Naive thymus-derived CD4-positive, alpha-beta T cell (primary cell): ENCODE results near the gene IGFBP4. TPM values are rescaled to one million over a fixed set of nuclear protein-coding genes. Genes with fewer than 3 reads are reported as not detected.
A peak's percentile ranks its signal among the peaks of the same experiment; 100 is the strongest.

Experiments
- ATAC-seq: fragments of 150-1000 bp; cut with Tn5 transposase; 2 replicates; pipeline ENCODE4 v1.10.0; 2021; ENCODE audit warnings: mild to moderate bottlenecking, moderate library complexity
- CTCF ChIA-PET: fragments of 350-600 bp; sonication (Branson Sonifier 250); formaldehyde crosslinking; loops from one replicate; lab custom pipeline; 2021; ENCODE audit warnings: antibody characterized with exemption; lab: Charles Lee
- POLR2A ChIA-PET: fragments of 350-600 bp; sonication (Branson Sonifier 250); formaldehyde crosslinking; loops from one replicate; lab custom pipeline; 2021; ENCODE audit warnings: antibody characterized with exemption, inconsistent platforms; lab: Charles Lee
- DNase-seq, 9 donors: peaks; one replicate each; pipeline versions ENCODE4 v3.0.0 to v3.0.0-alpha.2; 2020 to 2022; ENCODE audit warnings: mixed read lengths in 1 of 9
- H3K27ac ChIP-seq: one replicate; pipeline ENCODE4 v1.7.0; 2013; ENCODE audit warnings: mild to moderate bottlenecking, low read depth, low read length, moderate library complexity
- H3K27me3 ChIP-seq, 2 donors: one replicate each; pipeline ENCODE4 v1.7.0; 2013; ENCODE audit warnings: low read length in 2 of 2, mild to moderate bottlenecking in 2 of 2, moderate library complexity in 2 of 2; ENCODE audit not compliant: control insufficient read depth in 2 of 2, insufficient read depth in 2 of 2
- H3K36me3 ChIP-seq, 3 experiments: 1 replicate in 2 of 3; 2 replicates in 1 of 3; pipeline ENCODE4 v1.7.0; 2013; ENCODE audit warnings: low read length in 3 of 3, mild to moderate bottlenecking in 3 of 3, moderate library complexity in 1 of 3; ENCODE audit not compliant: insufficient read depth in 3 of 3, control insufficient read depth in 2 of 3
- H3K4me1 ChIP-seq, 2 donors: one replicate each; pipeline ENCODE4 v1.7.0; 2013; ENCODE audit warnings: low read length in 2 of 2, mild to moderate bottlenecking in 2 of 2, moderate library complexity in 1 of 2; ENCODE audit not compliant: control insufficient read depth in 2 of 2, insufficient read depth in 2 of 2
- H3K4me3 ChIP-seq: 2 replicates; pipeline ENCODE4 v1.7.0; 2013; ENCODE audit warnings: mild to moderate bottlenecking, low read length
- H3K9me3 ChIP-seq, 3 experiments: 1 replicate in 2 of 3; 2 replicates in 1 of 3; pipeline ENCODE4 v1.7.0; 2013; ENCODE audit warnings: low read length in 3 of 3; ENCODE audit not compliant: control insufficient read depth in 2 of 3
- H3K27ac Mint-ChIP-seq, 9 donors: one replicate each; pipeline ENCODE4 v1.8.0; 2020 to 2022; ENCODE audit warnings: mixed read lengths in 9 of 9, mild to moderate bottlenecking in 8 of 9, moderate library complexity in 5 of 9, inconsistent platforms in 2 of 9
- H3K27me3 Mint-ChIP-seq, 5 donors: one replicate each; pipeline ENCODE4 v1.8.0; 2021 to 2022; ENCODE audit warnings: mixed read lengths in 5 of 5, mild to moderate bottlenecking in 1 of 5
- H3K36me3 Mint-ChIP-seq, 5 donors: one replicate each; pipeline ENCODE4 v1.8.0; 2020 to 2022; ENCODE audit warnings: mixed read lengths in 5 of 5, mild to moderate bottlenecking in 3 of 5, inconsistent platforms in 1 of 5
- H3K4me1 Mint-ChIP-seq, 7 donors: one replicate each; pipeline ENCODE4 v1.8.0; 2020 to 2022; ENCODE audit warnings: mixed read lengths in 7 of 7, mild to moderate bottlenecking in 3 of 7, inconsistent platforms in 1 of 7
- H3K4me3 Mint-ChIP-seq, 10 donors: one replicate each; pipeline ENCODE4 v1.8.0; 2020 to 2022; ENCODE audit warnings: mild to moderate bottlenecking in 10 of 10, mixed read lengths in 10 of 10, moderate library complexity in 6 of 10, inconsistent platforms in 2 of 10
- H3K9me3 Mint-ChIP-seq, 11 donors: one replicate each; pipeline ENCODE4 v1.8.0; 2020 to 2022; ENCODE audit warnings: mixed read lengths in 11 of 11, mild to moderate bottlenecking in 4 of 11, inconsistent platforms in 1 of 11, moderate library complexity in 1 of 11
- intact Hi-C, 2 donors: fragments of 100-400 bp; cut with micrococcal nuclease; formaldehyde crosslinking; loops; one replicate each; pipeline ENCODE4 v1.15.1; 2023
- polyA plus RNA-seq, 2 donors: library from polyadenylated mRNA; unstranded; fragments of 300-500 nt; fragmentation: Illumina TruSeq; gene quantifications; one replicate each; pipeline ENCODE4 v1.2.3, GENCODE V29; 2021
- total RNA-seq, 6 experiments: library from RNA in 5 of 6; stranded (reverse) in 5 of 6; gene quantifications; 1 replicate in 5 of 6; 2 replicates in 1 of 6; pipeline ENCODE4 v1.2.3 and lab custom pipeline; 2021 to 2026

Gene IGFBP4
- total and polyA plus RNA-seq, 7 experiments from 2014 or later, result 0.45 to 116 (median 1.8) TPM

DNA sequence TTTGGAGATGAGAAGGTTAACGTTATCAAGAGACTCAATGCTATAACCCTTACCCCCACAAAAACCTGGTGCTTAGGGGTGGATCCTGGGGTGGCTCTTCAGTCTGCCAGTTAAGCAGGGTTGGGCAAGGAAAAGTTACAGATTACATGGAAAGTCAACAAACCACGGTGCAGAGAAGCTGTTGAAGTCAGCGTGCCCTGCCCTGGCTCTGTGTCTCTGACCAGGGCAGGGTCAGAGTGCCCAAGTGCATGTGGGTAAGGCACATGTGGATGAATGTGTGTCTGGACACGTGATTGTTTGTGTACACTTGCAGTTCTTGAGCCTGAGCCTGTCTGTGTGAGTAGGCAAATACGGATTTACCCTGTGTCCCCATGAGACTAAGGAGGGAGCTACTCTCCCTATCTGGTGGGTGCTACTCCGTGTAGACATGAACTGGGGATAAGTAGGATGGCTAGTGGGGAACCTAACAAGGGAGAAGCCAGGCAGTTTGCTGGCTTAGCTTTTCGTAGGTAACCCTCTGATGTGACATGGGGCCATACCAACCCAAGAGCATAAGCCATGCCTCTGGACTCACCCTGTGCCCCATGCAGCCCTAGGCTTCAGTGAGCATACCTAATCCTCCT, 5.5 kb downstream of the IGFBP4 start:
- ATAC-seq (no peak), DNase-seq (no peak)
- CTCF ChIA-PET, result interaction anchor here (0.7 to 2.2 kb wide), 4 partner anchors 24 to 84 kb away, joined by 3 to 25 read pairs (median 4); no protein-coding TSS in a partner anchor
- Mint-ChIP-seq H3K4me3 (peak overlapping the region in 1 of 10 donors; percentile 78), H3K36me3 (peaks cover 0 to 28% (median 0%) of the 10 kb centered on the region in 5 donors), H3K27me3 (peaks cover 0 to 5% (median 0%) of the 10 kb centered on the region in 5 donors), H3K27ac (peak overlapping the region in 2 of 9 donors; percentile 8 to 68), H3K4me1 (peaks cover 31 to 55% (median 34%) of the 10 kb centered on the region in 7 donors), H3K9me3 (no peaks in the 10 kb centered on the region)
- Histone ChIP-seq H3K4me1 (peaks cover 25 to 27% of the 10 kb centered on the region in 2 donors), H3K27ac (no peak overlapping the region), H3K27me3 (no peaks in the 10 kb centered on the region), H3K9me3 (no peaks in the 10 kb centered on the region), H3K36me3 (no peaks in the 10 kb centered on the region), H3K4me3 (no peak overlapping the region)
- POLR2A ChIA-PET, result interaction anchor here (1.2 to 1.7 kb wide), 3 partner anchors 22 to 105 kb away, joined by 3 to 8 read pairs (median 5); no protein-coding TSS in a partner anchor
- intact Hi-C loops, result loop anchor here in 1 of 2 donors (5.0 kb wide), 1 partner anchor 34 kb away; no protein-coding TSS in a partner anchor

DNA sequence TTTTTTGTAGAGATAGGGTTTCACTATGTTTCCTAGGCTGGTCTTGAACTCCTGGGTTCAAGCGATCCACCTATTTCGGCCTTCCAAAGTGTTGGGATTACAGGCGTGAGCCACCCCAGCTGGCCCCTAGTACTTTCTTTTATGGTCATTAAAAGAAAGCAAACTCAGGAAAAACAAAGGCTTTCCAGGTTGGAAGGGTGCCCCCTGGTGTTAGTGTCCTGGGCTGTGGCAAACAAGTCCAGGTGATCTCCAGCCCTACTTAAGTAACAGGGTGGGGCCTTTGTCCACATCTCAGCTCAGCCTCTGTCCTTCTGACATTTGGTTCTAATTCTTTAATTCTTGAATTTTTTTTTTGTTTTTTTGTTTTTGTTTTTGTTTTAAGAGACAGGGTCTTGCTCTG, 6.9 kb downstream of the IGFBP4 start:
- Mint-ChIP-seq H3K4me1 (peaks cover 18 to 43% (median 21%) of the 10 kb centered on the region in 7 donors), H3K27me3 (peaks cover 0 to 5% (median 0%) of the 10 kb centered on the region in 5 donors), H3K9me3 (no peaks in the 10 kb centered on the region), H3K27ac (no peak overlapping the region), H3K4me3 (no peak overlapping the region), H3K36me3 (peaks cover 0 to 28% (median 0%) of the 10 kb centered on the region in 5 donors)
- H3K27me3 ChIP-seq, result no peaks in the 10 kb centered on the region
- peaks cover 15 to 18% of the 10 kb centered on the region in 2 donors for H3K4me1 ChIP-seq
- H3K27ac ChIP-seq, result no peak overlapping the region
- ATAC-seq (no peak), DNase-seq (peak in 2 of 9 donors; percentile 19 to 39)
- H3K4me3 ChIP-seq, result no peak overlapping the region
- ChIA-PET POLR2A (interaction anchor here (0.6 to 1.1 kb wide), 4 partner anchors 25 to 162 kb away, joined by 3 to 4 read pairs (median 3); partner anchors contain the start of gene CDC6), CTCF (interaction anchor here (0.6 to 2.2 kb wide), 7 partner anchors 11 to 1692 kb away, joined by 3 to 25 read pairs (median 5); no protein-coding TSS in a partner anchor)
- intact Hi-C loops, result no loop called here
- no peaks in the 10 kb centered on the region for H3K36me3 ChIP-seq
- H3K9me3 ChIP-seq, result no peaks in the 10 kb centered on the region

DNA sequence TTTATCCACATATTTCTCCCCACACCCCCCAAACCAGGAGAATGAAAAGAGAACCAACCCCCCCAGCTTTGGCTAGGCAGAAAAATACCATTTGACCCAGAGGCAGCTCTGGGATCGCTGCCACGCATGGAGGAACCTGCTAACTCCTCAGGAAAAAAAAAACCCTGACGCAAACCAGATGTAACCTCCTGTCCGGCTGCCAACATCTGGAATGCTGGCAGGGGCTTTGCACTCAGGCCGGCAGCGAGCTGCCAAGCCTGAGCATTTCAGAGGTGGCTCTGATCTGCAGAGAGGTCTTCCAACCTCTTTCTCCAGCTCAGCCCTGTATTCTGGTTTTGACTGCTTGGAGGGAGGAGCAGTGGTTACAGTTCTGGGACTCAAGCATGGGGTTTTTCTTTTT, 8.2 kb downstream of the IGFBP4 start:
- Histone ChIP-seq H3K27ac (no peak overlapping the region), H3K36me3 (no peaks in the 10 kb centered on the region), H3K9me3 (no peaks in the 10 kb centered on the region), H3K4me1 (peaks cover 9 to 15% of the 10 kb centered on the region in 2 donors), H3K27me3 (no peaks in the 10 kb centered on the region), H3K4me3 (no peak overlapping the region)
- intact Hi-C loops, result no loop called here
- H3K27ac Mint-ChIP-seq, result no peak overlapping the region
- DNase-seq (no peak), ATAC-seq (no peak)
- ChIA-PET CTCF (interaction anchor here (0.6 to 1.6 kb wide), 4 partner anchors 8 to 86 kb away, joined by 3 to 5 read pairs (median 3); partner anchors contain the start of gene IGFBP4), POLR2A (interaction anchor here (0.7 to 1.1 kb wide), 2 partner anchors 77 to 89 kb away, joined by 3 read pairs; no protein-coding TSS in a partner anchor)
- H3K9me3 Mint-ChIP-seq, result no peaks in the 10 kb centered on the region
- H3K4me1 Mint-ChIP-seq, result peaks cover 14 to 37% (median 17%) of the 10 kb centered on the region in 7 donors
- peaks cover 0 to 33% (median 0%) of the 10 kb centered on the region in 5 donors for H3K36me3 Mint-ChIP-seq
- peaks cover 0 to 5% (median 0%) of the 10 kb centered on the region in 5 donors for H3K27me3 Mint-ChIP-seq
- H3K4me3 Mint-ChIP-seq, result no peak overlapping the region

DNA sequence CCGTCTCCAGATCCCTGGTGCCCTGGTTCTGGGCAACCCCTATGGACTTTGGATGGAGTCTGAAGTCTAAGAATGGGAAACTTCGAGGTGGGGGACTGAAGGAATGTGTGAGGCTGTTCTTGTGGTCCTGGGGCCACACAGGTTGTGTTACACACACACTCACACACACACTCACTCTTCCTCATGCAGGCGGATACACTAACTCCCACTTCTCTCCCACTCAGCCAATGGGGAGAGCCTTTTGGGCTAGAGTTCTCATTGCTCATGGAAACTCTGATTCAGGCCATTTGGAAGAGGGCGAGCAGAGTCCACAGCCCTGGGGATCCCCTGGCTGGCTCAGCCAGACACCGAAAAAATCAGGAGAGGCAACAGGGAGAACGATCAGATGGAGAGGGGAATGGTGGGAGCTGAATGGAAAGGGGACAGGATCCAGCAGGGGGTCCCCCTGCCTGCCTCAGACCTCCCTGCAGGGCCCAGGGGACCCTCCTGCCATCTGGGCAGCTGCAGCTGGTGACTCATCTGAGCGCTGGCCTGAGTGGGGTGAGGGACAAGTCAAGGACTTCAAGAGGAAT, 9.1 kb downstream of the IGFBP4 start:
- H3K27me3 Mint-ChIP-seq, result peaks cover 0 to 5% (median 0%) of the 10 kb centered on the region in 5 donors
- no peak overlapping the region for H3K4me3 Mint-ChIP-seq
- H3K27ac ChIP-seq, result no peak overlapping the region
- ChIA-PET CTCF (interaction anchor here (0.6 to 1.6 kb wide), 4 partner anchors 9 to 94 kb away, joined by 3 to 5 read pairs (median 3); partner anchors contain the start of gene IGFBP4), POLR2A (no interaction called here)
- peak in 2 of 9 donors; percentile 5 to 39 for DNase-seq
- no peak overlapping the region for H3K4me3 ChIP-seq
- ATAC-seq, result no peak
- H3K9me3 Mint-ChIP-seq, result no peaks in the 10 kb centered on the region
- H3K9me3 ChIP-seq, result no peaks in the 10 kb centered on the region
- peaks cover 0 to 31% (median 0%) of the 10 kb centered on the region in 5 donors for H3K36me3 Mint-ChIP-seq
- H3K27ac Mint-ChIP-seq, result peak overlapping the region in 2 of 9 donors; percentile 33 to 84
- H3K27me3 ChIP-seq, result no peaks in the 10 kb centered on the region
- intact Hi-C loops, result no loop called here
- peaks cover 9 to 14% of the 10 kb centered on the region in 2 donors for H3K4me1 ChIP-seq
- peaks cover 14 to 28% (median 16%) of the 10 kb centered on the region in 7 donors for H3K4me1 Mint-ChIP-seq
- H3K36me3 ChIP-seq, result no peaks in the 10 kb centered on the region

DNA sequence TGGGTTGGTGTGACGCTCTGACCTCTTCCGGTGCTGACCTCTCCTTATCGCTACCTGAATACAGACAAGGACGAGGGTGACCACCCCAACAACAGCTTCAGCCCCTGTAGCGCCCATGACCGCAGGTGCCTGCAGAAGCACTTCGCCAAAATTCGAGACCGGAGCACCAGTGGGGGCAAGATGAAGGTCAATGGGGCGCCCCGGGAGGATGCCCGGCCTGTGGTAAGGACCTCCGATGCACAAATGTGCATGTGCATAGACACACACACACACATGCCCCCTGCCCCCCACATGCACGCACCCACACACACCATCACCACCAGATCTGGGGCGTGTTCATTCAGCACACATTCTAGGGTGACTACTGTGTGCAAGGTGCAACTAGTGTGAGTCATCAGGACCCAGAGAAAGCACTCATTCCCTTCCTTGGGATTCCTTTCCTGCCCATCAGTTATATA, 9.7 kb downstream of the IGFBP4 start:
- Histone ChIP-seq H3K9me3 (no peaks in the 10 kb centered on the region), H3K27ac (no peak overlapping the region), H3K4me1 (peaks cover 6 to 8% of the 10 kb centered on the region in 2 donors), H3K4me3 (no peak overlapping the region), H3K36me3 (no peaks in the 10 kb centered on the region), H3K27me3 (no peaks in the 10 kb centered on the region)
- ATAC-seq (no peak), DNase-seq (no peak)
- CTCF ChIA-PET, result interaction anchor here (1.3 kb wide), 1 partner anchor 9 kb away, joined by 3 read pairs; the partner anchor contains the start of gene IGFBP4
- Mint-ChIP-seq H3K36me3 (peaks cover 0 to 30% (median 0%) of the 10 kb centered on the region in 5 donors), H3K27me3 (no peaks in the 10 kb centered on the region), H3K4me3 (no peak overlapping the region), H3K27ac (no peak overlapping the region), H3K4me1 (peaks cover 9 to 21% (median 11%) of the 10 kb centered on the region in 7 donors), H3K9me3 (no peaks in the 10 kb centered on the region)
- intact Hi-C loops, result no loop called here
- POLR2A ChIA-PET, result interaction anchor here (0.7 kb wide), 1 partner anchor 33 kb away, joined by 3 read pairs; no protein-coding TSS in a partner anchor

DNA sequence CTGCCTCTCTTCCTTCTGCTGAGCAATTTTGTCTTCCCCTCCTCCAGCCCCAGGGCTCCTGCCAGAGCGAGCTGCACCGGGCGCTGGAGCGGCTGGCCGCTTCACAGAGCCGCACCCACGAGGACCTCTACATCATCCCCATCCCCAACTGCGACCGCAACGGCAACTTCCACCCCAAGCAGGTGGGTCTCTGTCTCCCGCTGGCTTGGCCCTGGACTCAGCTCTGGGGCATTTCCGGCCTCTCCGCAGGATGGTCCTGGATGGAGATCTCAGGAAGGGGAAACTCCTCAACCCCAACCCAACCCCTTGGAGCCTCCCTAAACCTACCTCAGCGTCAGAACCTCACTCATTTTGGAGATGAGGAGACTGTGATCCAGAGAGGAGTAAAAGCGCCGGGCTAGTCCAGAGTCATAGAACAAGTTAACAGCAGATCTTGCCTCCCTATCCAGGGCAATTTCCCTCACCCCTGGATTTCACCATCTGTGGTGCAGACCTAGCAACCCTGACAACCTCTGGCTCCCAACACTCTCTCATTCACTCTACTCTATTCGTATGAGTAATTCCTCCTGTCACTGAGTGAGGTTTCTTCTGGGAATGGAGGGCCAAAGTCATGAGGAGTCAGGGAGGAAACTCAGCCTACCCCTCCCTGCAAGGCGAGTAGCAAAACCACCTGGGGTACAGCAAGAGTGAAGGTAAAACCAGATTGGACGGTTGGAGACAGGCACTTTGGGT, 10.8 kb downstream of the IGFBP4 start:
- Mint-ChIP-seq H3K36me3 (peaks cover 0 to 28% (median 0%) of the 10 kb centered on the region in 5 donors), H3K4me1 (peaks cover 0 to 11% (median 0%) of the 10 kb centered on the region in 7 donors), H3K9me3 (no peaks in the 10 kb centered on the region), H3K27me3 (no peaks in the 10 kb centered on the region), H3K4me3 (no peak overlapping the region), H3K27ac (peak overlapping the region in 1 of 9 donors; percentile 2)
- Histone ChIP-seq H3K4me1 (no peaks in the 10 kb centered on the region), H3K27me3 (no peaks in the 10 kb centered on the region), H3K4me3 (no peak overlapping the region), H3K9me3 (no peaks in the 10 kb centered on the region), H3K36me3 (no peaks in the 10 kb centered on the region), H3K27ac (no peak overlapping the region)
- CTCF ChIA-PET, result no interaction called here
- intact Hi-C loops, result no loop called here
- ATAC-seq (no peak), DNase-seq (peak in 1 of 9 donors; percentile 6)
- POLR2A ChIA-PET, result no interaction called here
